HG03108 (cell line): ENCODE data around the gene ARHGAP42.
"Not testable (repeated sequence)": the region's sequence is repeated elsewhere in the genome, so short reads cannot be mapped to it uniquely, and the experiment has no call there.

Experiments used
- ATAC-seq: cut with Tn5 transposase; IDR thresholded peaks from one replicate; pipeline ENCODE4 v1.9.1; 2021; ENCODE audit warnings: moderate library complexity; ENCODE audit not compliant: unreplicated experiment

The ARHGAP42 gene

DNA sequence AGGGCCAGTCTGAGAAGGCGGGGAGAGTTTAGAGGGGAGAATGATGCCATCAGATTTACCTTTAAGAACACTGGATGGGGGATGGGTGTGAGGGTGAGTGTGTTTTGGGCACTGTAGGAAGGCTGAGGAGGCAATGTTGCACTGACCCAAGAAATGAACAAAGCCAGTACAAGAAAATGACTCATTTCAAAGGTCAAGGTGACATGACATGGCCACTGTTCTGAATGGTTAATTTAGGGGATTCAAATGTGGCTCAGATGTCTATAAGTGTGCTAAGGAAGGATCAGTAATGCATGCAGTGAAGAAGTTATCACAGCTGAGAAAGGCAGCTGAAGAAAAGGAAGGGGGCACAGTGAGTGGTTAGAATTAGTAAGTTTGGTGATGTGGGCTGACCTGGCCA, 312.7 kb downstream of the ARHGAP42 start:
- ATAC-seq: no peak

DNA sequence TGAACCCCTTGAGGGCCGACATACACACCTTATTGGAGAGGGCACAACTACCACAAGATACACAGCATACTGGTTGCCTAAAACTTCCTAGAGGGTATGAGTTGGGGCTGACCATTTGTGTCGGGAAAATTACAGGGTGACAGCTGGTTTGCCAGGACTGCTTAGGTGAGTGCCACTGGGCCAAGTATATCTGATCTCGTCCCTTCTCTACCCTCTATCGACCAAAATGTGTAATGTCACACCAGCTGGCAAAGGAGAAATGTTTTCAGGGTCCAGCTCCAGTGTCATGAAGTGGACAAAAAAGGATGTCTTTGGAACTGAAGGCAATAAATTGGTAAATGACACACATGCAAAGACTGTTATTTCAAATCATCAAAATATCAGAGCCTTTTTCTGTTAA, 316.4 kb downstream of the ARHGAP42 start:
- no peak for ATAC-seq

DNA sequence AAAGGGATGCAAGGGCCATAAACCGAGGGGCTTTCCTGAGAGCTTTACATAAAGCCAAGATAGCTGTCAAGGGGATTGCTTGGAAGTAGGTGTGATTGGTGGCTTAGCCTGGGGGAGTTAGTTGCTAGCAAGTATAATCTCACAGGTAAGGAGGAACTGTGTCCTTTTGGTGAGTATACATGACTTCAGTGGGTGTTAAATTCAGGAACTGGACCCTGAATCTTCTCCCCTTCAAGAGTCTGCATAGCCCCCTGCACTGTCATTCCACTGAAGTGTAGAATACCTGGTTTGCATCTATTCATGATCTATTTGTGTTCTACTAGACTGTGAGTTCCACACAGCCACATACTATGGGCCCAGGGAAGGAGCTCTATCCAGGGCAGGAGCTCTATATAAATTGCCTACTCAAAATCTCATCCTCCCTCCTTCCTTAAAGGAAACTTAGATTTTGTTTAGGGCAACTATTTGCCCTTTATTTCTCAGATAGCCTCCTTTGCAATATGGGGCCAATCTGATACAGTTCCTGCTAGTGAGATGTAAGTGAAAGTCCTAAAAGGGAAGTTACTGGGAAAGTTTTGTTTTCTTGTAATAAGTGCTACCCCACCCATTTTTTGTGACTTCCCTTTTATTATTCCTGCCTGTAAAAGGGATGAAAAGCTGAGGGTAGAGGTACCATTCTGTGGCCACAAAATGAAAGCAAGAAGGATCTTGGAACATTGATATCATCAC, 322.0 kb downstream of the ARHGAP42 start:
- ATAC-seq: no peak

DNA sequence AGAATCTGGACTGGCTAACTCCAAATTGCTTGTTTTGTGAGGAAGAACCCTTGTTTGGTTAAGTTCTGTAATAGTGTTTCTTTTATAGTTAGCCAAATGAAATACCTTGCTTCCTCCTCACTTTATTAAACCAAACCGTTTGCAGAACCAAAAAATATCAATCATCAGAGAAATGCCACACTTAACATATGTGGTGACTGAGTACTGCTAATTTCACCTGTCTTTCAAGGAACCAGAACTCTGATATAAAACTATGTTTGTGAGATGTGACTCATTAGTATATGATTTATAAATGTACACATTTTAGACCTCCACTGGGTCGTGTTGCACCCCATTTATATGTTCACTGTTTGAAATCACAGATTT, 322.6 kb downstream of the ARHGAP42 start:
- ATAC-seq: no peak

- no peak for ATAC-seq
These were observed 323.8 kb downstream of the ARHGAP42 start for GRCh38 chr11:101010899-101011298.

- ATAC-seq: no peak
These were observed 324.8 kb downstream of the ARHGAP42 start for GRCh38 chr11:101011881-101012280.

- ATAC-seq: not testable (repeated sequence)
These were observed 326.6 kb downstream of the ARHGAP42 start for GRCh38 chr11:101013702-101014101.

DNA sequence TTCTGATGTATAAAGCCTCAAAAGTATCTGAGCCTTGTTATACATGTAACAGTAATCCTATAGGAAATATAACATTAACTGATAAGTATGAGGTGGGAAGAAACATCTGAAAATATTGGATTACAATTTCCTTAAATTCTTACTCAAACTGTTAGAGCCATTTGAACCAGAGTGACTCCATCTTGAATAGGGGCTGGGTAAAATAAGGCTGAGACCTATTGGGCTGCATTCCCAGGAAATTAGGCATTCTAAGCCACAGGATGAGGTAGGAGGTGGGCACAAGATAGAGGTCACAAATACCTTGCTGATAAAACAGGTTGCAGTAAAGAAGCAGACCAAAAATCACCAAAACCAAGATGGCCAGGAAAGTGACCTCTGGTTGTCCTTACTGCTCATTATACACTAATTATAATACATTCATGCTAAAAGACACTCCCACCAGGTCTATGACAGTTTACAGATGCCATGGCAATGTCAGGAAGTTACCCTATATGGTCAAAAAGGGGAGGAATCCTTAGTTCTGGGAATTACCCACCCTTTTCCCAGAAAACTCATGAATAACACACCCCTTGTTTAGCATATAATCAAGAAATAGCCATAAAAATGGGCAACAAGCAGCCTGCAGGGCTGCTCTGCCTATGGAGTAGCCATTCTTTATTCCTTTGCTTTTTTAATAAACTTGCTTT, 327.7 kb downstream of the ARHGAP42 start:
- ATAC-seq: no peak

GRCh38 chr11:101019870-101020269, 332.8 kb downstream of the ARHGAP42 start:
- no peak for ATAC-seq

GRCh38 chr11:101022256-101022655, 335.2 kb downstream of the ARHGAP42 start:
- no peak for ATAC-seq

- no peak for ATAC-seq
These were observed 341.6 kb downstream of the ARHGAP42 start for GRCh38 chr11:101028644-101029043.

GRCh38 chr11:101030015-101030414, 342.9 kb downstream of the ARHGAP42 start:
- ATAC-seq: no peak

DNA sequence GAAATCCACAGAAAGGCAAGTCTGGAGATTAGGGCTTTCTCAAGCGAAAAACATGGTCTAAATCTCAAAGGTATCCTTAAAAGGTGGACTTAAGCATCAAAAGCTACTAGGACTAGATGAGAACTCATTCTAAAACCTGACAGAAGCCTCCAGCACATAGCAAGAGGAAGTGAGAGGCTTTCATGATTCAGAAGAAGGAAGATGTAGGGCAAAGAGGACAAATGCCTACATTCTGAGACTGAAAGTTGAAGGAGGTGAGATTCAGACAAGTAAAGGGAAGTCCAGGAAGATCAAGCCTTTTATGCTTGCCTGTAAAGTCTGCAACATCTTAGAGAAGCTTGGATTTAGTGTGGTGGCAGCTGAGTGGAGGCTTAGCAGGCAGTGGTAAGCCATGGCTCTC, 343.6 kb downstream of the ARHGAP42 start:
- no peak for ATAC-seq

- no peak for ATAC-seq
These were observed 344.6 kb downstream of the ARHGAP42 start for GRCh38 chr11:101031713-101032112.

DNA sequence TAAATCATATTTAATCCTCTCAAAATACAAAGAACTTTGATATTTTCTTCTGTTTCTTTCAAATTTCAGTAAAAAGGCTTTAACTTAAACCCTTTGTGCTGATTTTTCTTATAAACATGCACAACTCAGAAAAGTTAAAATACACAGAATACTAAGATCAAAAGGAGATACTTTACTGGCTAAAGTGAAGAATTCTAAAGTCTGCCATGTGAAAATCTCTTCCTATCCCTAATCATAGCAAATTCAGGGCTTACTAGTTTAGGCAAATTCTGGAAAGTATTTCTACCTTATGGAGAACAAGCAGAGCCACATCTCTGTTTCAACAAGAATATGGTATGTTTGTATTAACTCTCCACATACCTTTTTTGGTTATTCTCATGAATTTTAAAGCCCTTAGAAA, 345.9 kb downstream of the ARHGAP42 start:
- ATAC-seq: no peak

DNA sequence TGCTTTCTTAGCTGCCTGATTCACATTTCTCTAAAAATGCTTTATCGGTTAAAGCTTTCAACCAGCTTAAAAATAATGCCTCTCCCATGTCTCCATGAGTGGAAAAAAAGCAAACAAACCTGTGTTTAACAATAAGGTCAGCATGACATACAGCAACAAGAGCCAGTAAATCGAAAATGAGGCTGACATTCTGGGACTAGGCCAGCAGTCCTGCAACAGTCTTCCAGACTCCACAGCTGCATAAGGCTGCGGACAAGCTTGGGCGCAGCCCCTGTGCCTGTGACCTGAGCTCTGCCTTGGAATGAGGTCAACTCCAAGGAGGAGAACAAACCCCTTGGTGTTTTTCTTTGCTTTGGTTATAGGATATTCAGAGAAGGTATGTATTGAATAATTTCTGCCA, 347.0 kb downstream of the ARHGAP42 start:
- ATAC-seq: no peak

DNA sequence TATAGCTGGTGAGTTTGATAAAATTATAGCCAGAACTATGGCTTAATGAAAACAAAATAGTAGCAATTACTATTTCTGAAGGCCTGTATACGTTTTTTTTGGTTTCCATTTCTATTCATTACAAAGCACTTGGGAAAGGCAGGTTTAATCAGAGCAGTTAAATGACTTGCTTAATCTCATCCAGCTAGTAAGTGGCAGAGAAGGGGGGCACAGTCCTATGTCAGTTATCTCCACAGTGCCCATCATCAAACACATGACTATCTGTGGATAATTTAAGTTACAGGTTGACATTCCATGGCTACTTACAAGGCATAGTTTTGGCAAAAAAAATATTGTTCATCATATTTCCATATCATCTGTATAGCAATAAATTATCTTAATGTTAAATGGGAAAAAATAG, 348.8 kb downstream of the ARHGAP42 start:
- ATAC-seq: no peak
